IPS DF 4.7 (cell line): ENCODE measurements around the gene IPO8.
"Not testable (repeated sequence)": the region's sequence is repeated elsewhere in the genome, so short reads cannot be mapped to it uniquely, and the experiment has no call there.

ENCODE experiments used
- DNase-seq: peaks from one replicate; pipeline ENCODE4 v3.0.0-alpha.2; 2013; ENCODE audit warnings: low spot score; ENCODE audit errors: extremely low read depth

Gene IPO8

DNA sequence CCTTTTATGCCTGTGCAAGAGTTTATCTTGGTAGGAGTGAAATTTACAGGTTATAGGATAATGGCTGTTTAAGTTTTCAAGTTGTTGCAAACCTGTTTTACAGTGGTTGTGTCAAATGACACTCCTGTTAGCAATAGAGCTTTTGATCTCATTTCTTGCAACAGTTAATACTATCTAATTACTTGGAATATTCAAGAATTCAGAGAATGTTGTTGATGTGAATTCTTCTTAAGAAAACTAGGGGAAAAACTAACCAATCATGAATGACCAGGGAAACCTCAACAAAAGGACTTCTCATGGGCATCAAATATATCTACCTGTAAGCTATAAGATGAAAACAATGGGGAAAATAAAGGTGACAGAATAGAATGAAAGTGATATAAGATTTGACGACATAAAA, 85.0 kb downstream of the IPO8 start:
- DNase-seq = peak; percentile 33

DNA sequence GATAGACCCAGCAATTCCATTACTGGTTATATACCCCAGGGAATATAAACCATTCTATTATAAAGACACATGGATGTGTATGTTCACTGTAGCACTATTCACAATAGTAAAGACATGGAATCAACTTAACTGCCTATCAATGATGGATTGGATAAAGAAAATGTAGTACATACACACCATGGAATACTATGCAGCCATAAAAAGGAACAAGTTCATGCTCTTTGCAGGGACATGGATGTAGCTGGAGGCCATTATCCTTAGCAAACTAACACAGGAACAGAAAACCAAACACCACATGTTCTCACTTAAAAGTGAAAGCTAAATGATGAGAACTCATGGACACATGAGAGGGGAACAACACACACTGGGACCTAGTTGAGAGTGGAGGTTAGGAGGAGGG, 85.8 kb downstream of the IPO8 start:
- DNase-seq = not testable (repeated sequence)

DNA sequence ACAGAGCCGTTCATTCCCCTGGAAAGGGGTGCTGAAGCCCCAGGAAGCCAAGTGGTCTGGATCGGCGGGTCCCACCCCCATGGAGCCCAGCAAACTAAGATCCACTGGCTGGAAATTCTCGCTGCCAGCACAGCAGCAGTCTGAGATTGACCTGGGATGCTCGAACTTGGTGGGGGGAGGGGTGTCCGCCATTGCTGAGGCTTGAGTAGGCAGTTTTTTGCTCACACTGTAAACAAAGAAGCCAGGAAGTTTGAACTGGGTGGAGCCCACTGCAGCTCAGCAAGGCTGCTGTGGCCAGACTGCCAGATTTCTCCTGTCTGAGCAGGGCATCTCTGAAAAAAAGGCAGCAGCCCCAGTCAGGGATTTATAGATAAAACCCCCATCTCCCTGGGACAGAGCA, 91.4 kb downstream of the IPO8 start:
- not testable (repeated sequence) for DNase-seq

DNA sequence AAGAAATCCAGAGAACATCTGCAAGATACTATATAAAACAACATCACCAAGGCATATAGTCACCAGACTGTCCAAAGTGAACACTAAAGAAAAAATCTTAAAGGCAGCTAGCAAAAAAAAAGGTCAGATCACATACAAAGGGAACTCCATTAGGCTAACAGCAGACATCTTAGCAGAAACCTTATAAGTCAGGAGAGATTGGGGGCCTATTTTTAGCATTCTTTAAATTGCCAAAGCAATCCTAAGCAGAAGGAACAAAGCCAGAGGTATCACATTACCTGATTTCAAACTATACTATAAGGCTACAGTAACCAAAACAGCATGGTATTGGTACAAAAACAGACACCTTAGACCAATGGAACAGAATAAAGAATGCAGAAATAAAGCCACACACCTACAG, 92.5 kb downstream of the IPO8 start:
- no peak for DNase-seq

DNA sequence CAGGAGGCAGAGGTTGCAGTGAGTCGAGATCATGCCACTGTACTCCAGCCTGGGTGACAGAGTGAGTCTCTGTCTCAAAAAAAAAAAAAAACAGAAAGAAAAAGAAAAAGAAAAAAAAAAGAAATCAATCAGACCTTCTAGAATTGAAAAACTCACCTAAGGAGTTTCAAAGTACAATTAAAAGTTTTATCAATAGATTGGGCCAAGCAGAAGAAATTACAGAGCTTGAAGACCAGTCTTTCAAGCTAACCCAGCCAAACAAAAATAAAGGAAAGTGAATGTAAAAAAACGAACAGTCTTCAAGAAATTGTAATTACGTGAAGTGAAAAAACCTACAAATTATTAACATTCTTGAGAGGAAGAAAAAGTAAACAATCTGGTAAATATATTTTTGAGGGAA, 93.0 kb downstream of the IPO8 start:
- no peak for DNase-seq

DNA sequence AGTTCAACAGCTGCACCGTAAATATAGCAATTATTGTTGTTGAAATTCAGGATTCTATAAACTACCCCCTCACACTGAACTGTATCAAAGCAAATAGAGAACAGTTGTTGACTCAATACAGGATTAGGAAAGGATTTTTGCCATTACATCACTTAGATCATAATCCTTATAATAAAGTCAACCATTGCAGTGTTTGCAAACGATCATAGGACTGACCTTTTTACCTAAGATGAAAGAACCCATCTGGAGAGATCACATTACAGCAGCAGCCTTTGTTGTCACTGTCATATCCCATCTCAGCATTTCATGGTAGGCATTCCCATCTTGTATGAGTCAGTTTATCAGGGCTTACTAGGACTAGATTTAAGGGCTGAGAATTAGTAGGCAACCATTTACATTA, 96.1 kb downstream of the IPO8 start:
- DNase-seq = no peak

DNA sequence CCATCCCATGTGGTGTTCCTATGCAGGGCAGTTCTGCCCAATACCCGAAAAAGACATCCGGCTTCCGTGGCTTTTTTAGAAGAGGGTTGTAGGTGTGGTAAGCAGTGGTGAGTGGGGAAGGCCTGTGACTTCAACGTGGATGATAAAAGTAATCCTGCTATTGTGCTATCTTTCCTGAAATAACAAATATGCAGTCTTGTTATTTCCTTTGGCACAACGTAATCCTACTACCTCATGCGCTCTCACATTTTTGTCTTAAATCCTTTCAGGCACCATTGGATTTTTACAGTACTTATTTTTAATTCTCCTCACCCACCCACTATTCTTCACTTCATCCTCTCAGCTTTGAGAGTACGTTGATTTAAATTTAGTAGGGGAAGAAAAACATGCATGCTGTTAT, 96.8 kb downstream of the IPO8 start:
- DNase-seq = no peak

DNA sequence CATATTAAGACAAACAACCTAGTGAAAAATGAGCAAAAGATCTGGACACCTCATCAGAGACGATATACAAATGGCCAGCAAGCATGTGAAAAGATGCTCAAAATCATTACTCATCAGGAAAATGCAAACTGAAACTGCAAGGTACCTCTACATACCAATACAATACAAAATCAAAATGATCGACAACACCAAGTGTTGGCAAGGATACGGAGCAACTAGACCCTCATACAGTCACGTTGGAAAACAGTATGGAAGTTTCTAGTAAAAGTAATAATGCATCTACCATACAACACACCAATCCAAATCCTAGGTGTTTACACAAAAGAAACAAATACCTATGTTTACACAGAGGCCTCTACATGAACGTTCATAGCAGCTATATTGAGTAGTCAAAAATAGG, 99.9 kb downstream of the IPO8 start:
- DNase-seq = no peak

DNA sequence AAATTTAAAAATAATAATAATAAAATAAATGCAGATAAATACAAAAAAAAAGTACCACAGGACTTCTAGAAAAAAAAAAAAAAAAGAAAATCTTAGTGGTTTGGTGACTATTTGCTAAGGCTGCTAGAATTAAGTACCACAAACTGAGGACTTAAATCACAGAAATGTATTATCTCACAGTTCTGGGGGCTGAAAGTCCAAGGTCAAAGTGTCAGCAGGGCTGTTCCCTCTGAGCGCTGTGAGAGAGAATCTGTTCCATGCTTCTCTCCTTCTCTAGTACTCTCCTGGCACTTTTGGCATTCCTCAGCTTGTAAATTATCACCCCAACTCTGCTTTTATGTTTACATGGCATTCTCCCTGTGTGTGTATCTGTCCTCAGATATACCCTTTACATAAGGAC, 101.2 kb downstream of the IPO8 start:
- DNase-seq = no peak

DNA sequence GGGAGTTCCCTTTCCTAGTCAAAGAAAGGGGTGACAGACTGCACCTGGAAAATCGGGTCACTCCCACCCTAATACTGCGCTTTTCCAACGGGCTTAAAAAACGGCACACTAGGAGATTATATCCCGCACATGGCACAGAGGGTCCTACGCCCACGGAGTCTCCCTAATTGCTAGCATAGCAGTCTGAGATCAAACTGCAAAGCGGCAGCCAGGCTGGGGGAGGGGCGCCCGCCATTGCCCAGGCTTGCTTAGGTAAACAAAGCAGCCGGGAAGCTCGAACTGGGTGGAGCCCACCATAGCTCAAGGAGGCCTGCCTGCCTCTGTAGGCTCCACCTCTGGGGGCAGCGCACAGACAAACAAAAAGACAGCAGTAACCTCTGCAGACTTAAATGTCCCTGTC, 107.1 kb downstream of the IPO8 start:
- DNase-seq = not testable (repeated sequence)

DNA sequence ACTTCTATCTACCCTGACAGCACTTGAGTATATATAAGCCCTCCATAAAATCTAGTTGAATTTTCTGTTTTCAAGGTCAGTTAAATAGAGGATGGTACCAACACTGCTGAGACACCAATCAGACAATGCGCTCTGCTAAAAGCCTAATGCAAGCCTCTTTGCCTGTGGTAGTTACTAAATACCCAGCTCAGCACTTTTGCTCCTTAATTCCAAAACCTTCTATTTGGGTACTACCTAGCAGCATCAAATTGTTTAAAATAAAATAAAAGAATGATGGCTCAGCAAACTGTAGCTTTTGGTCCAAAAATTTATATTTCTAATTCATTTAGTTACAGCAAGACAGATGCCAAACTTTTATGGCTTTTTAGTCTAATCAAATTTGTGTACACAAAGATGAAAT, 107.9 kb downstream of the IPO8 start:
- DNase-seq = no peak

DNA sequence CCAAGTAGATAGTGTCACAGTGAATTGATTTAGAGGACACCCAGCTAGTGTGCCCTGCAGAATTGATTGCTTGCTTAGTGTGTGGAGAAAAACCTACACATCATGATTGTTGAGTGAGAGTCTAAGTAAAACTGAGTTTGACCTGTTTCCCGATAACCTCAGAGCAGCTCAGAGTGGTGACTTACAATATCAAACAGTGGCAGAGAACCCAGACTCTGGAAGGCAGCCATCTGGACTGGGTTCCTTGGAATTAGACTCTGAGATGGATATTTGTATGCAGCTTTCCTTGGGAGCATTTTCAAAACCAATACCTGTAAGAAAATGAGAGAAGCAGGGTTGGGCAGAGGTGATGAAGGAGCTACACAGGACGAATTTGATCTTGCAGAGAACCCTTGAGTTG, 109.8 kb downstream of the IPO8 start:
- no peak for DNase-seq

DNA sequence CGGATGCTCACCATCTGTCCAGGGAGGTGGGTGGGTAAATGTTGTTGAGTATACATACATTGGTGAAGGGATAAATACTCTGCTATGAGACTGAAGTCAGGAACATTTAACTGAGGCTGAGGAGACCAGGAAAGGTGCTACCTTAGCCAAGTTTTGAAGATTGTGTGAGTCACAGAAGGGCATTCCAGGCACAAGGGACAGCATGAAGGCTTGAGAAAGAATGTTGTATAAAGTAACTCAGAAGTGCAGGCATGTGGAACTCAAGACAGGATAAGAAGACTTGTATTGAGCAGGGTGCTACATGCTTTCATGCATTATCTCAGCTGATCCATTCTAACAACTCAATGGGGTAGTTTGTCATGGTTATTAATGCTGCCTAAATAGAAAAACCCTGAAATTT, 112.7 kb downstream of the IPO8 start:
- no peak for DNase-seq

DNA sequence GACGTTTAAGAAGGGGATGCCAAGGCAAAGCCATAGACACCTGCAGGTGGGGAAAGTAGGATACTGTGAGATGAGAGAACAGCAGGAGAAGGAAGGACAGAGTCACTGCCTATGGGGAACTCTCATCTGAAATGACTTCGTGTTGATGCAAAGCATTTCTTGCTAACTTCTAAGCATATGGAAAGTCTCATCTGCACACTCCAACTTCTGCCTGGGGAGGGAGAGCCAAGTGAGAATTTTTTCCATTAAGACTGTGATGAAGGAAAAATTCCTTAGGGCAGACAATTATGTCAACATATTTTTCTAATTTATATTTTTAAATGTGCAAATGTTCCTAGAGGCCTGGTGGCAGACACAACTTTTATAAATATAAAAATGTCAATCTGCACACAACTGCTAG, 115.3 kb downstream of the IPO8 start:
- DNase-seq = no peak
